NAMALWA (cell line): ENCODE measurements around the gene PASK.
A peak's percentile ranks its signal among the peaks of the same experiment; 100 is the strongest.
"Not testable (repeated sequence)": the region's sequence is repeated elsewhere in the genome, so short reads cannot be mapped to it uniquely, and the experiment has no call there.

Experiments
- DNase-seq: peaks from one replicate; pipeline ENCODE4 v3.0.0-alpha.2; 2015; ENCODE audit warnings: low spot score

PASK gene

DNA sequence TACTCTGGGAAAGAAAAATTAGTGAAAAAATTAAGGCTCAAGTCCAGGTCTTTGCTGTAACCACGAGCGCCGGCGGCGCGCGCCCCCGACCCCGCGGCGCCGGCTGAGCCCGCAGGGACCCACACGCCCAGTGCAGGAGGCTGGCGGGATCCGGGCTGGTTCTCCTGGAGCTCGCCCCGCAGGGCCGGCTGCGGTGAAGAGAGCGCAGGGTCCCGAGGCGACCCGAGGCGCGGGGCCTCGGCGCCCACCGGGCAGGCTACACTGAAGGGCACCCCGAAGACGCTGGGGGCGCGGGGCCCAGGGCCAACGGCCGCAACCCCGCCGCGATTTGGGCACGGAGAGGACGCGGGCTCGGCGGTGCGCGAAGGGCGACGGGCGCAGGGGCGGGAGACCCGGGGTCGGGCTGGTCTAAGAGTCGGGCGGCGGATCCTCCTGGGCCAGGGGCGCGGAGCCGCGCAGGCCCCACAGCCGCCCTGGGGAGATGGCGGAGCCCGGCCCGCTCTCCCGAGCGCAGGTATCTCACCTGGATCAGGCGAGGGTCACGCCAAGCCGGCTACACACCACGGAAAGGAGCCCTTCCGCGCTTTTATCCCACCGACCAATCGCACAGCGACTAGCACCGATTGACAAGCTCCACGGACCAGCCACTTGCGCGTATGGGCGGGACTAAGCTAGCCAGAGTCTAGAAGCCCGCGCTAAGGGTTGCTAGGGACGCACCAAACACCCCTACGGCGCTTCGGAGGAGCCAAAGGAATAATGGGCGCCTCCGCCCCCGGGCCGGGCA is at the start of gene PASK:
Gene PASK (minus strand): TSS at position 582 of the 784 bp plus-strand sequence. CDS start 6,440 bp downstream, outside the sequence.
- DNase-seq = peak; percentile 94

DNA sequence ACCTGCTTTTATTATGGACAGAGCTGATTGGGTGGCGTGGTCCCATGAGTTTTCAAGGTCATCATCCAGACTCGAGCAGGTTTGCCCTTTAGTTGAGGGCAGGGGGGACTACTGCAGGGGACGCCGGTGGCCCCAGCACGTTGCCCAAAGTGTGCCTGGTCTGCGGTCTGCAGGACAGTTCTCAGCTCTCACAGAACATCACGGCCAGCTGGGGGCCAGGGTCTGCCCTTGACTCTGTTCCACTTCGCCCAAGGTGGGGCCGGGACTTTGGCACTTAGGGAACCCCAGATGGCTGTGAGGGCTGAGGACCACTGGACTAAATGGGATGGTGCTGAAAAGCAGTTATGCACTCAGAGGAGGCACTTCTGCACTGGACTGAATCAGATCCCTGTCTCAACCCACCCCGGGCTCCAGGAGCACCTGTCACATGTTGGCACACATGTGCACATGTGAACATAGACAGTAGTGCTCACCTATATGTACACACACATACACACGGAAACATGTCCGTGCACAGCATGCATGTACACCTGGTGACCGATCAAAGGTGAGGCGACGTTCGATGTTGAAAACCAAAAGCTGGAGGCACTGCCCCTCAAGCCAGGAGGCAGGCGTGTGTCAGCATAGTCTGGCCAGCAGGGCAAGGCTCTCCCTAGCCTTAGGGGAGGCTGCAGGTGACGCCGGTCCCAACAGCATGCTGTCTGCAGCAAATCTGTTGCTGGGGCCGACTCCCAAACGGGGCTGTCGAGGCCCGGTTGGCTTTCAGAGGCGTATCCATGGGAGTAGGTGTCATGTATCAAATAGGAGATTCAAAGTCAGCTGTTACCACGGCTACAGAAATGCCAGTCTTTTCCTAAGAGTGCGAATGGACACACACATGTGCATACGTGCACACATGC is 49.4 kb upstream of the PASK start:
- no peak for DNase-seq

DNA sequence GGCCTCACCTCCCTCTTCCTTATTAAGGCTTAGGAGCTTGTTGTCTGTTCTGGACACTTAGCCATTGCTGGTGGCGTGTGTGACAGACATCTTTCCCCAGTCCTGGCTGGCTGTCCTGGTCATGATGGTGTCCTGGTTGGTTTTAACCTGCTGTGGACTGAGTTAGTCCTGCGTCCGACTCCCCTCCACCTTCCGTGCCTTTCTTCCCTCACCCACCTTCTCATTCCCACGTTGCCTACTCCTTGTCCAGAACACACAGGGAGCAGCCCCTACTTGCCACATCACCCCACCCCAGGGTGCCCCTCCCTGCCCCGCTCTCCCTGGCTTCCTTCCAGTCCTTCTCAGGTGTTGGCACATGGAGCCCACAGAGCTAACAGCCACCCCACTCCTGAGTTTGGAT is 48.7 kb upstream of the PASK start:
- no peak for DNase-seq

DNA sequence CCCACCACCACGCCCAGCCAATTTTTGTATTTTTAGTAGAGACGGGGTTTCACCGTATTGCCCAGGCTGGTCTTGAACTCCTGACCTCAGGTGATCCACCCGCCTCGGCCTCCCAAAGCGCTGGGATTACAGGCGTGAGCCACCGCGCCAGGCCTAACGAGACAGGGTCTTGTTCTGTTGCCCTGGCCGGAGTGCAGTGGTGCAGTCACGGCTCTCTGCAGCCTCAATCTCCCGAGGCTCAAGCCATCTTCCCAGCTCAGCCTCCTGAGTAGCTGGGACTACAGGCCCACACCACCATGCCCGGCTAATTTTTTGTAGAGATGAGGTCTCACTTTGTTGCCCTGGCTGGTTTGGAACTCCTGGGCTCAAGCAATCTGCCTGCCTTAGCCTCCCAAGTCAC is 48.0 kb upstream of the PASK start:
- DNase-seq = not testable (repeated sequence)

DNA sequence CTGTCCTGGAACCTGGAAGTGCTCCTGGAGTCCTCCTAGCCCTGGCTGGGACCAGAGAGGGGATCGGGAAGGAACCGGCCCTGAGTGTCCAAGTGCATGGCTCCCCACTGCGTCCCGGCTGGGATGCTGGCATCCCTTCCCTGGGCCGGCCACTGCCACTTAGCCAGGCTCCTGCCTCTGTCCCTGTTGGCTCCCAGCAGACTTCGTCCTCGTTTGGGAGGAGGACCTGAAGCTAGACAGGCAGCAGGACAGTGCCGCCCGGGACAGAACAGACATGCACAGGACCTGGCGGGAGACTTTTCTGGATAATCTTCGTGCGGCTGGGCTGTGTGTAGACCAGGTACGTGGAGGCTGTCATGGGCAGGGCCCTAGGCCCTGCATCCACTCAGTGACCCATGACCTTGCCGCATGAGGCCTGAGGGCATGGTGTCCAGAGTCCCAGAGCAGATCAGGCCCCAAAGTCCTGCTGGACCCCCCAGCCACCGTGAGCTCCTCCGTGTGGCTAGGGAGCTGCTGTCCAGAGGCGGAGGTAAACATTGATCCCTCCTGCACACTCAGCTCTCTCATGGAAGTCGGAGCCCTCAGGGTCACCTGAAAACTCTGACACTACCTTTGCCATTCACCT is 46.3 kb upstream of the PASK start:
- no peak for DNase-seq

DNA sequence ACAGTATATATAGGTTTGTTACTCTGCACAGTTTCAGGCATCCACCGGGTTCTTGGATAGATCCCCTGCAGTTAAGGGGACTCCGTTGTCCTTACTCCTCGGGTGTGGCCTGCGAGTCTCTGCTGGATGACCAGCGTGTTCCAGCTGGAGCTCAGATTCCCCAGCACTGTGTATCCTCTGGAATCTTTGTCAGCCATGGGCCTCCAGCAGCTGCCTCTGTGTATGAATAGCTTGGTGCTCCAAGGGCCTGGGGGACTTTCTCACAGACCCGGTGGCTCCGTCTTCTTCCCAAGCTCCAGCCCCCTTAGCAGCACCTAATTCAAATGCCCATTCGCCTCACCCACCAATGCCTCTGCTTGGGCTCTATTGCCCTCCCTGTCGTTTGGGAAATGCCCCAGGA is 45.5 kb upstream of the PASK start:
- no peak for DNase-seq

DNA sequence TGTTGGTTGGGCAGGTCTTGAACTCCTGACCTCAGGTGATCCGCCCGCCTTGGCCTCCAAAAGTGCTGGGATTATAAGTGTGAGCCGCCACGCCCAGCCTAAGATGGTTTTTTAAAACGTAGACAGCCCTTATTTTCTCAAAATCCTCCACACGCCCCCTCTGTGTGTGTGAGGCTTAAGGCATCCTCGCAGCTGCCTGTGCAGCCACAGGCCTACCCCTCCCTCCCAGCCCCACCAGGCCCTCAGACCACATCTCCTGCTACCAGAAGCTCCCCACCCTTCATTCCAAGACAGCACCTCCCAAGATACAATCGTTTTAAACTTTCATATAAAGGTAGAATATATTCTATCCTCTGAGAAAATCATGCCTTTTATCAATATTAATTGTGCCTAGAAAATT is 44.0 kb upstream of the PASK start:
- DNase-seq = no peak

DNA sequence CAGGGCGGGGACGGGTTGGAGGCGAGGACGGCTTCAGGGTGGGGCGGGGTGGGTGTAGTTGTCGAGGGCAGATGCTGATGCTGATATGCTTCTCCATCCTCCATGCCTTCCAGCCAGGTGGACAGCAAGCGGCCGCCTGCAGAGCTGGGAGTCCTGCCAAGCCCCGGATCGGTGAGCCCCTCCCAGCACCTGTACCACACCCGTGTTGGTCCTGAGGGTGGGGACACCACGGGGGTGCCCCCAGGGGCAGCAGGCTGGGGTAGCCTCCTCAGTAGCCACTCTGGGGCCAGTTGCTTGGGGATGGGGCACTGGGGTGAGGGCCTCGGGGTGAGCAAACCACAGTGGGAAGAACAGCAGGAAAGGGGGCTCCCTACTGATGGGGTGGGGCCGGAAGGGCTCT is 41.8 kb upstream of the PASK start:
- no peak for DNase-seq

DNA sequence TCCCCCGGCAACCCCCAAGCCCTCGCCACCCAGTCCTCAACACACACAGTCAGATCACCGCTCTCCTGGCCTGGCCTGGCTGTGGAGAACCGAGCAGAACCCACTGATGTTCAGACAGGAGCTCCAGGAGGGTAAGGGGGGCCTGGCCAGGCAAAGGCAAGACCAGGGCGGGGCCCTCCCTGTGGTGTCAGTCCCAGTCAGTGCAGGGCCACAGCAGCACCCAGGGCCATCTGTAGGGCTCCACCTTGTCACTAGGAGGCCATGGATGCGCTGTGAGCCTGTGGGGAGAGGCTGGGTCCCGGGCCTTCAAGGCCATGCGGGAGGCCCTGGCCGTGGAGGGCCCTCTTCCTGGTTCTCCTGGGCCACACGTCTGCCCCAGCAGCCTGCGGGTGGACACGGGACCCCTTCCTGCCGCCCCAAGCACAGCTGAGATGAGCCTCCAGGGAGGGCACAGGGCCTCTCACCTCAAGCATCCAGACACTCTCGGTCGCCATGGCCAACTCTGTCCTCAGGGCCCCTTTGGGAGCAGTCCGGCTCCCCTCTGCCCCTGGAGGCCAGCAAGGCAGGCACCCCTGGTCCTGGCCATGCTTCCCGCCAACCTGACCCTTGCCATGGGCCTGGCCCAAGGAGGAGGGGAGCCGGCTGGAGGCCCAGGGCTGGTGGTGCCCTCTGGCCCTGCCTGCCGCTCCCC is 41.2 kb upstream of the PASK start:
- no peak for DNase-seq

DNA sequence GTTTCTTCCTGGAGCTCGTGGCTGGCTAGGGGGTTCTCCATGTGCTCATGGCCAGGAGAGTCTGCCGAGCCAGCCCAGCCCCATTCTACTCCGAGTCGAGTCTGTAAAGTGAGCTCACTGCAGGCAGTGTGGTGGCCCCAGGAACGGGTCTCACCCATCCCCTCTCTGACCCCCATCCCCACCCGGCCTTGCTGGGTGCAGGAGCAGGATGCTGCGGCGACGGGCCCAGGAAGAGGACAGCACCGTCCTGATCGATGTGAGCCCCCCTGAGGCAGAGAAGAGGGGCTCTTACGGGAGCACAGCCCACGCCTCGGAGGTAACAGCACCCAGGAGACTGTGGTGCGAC is 40.6 kb upstream of the PASK start:
- no peak for DNase-seq

DNA sequence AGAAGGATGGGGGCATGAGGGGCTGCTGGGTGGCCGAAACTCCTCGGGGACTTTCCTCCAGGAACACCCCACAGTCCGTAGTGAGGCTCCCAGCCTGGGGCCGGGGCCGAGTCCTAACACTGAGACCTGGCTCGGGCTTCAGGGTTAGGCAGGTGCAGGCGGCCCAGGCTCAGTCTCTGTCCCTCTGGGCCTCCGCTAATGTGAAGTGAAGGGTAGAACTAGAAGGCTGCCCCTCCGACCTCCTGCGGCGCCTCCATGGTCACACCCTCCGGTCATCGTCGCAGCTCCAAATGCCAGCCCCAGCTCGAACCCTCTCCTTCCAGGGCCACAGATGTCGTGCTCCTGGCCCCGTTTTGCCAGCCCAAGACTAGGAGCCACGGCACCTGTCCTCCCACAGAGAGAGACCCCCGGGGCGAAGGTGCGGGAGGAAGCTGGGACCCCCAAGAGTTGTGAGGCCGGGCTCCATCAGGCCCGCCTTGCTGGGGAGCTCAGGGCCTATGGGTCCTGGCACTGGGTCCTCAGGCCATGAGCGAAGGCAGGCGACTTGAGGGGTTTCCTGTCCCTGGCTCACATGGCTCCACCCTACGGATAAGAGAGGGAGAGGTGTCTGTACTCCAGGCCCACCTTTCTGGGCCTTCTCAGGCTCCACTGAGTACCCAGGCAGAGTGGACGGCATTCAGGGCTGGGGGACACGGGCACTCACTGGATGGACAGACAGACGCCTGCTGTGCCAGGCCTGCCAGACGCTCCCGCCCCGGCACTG is 40.0 kb upstream of the PASK start:
- DNase-seq = no peak

DNA sequence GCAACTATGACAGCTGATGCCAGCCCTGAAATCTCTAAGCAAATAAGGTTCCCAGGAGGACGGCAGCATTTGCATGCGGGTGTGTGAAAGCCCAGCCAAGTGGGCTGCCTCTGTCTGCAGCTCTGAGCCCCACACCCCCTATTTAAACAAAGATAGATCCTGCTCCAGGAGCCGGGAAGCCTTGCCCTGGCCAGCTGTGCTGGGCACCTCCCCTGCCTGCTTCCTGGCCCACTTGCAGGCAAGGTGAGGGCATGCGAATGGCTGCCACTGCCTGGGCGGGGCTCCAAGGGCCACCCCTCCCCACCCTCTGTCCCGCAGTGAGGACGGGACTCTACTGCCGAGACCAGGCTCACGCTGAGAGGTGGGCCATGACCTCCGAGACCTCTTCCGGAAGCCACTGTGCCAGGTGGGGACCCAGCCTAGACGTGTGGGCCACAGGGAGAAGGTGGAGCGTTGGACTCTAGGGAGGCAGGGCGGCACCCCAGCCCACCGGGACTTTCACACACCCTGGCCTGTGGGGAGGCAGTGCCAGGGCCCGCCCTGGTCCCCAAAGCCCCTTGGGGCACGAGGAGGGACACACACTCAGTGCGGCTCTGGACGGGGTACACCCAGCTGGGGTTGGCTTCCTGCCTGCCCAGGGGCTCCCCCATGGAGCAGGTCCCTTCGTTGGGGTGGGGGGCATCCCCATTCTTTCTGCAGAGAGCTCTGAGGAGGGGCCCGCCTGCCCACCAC is 39.3 kb upstream of the PASK start, which contains the start of gene ANO7:
Gene ANO7 (plus strand): TSS at position 317 of the 732 bp plus-strand sequence. CDS start 1,387 bp downstream, outside the sequence.
- peak; percentile 34 for DNase-seq

DNA sequence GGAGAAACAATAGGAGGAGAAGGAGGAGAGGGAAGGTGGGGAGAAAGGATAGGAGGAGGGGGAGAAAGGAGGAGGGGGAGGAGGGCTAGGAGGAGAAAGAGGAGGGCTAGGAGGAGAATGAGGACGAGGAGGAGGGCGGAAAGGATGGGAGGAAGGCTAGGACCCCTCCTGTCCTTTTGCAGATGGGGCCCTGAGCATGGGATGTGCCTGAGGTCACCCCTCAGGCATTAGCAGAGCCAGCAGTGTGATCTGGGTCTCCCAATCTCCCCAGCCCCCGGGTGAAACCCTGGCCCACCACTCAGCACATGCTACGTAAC is 38.6 kb upstream of the PASK start:
- DNase-seq = no peak

DNA sequence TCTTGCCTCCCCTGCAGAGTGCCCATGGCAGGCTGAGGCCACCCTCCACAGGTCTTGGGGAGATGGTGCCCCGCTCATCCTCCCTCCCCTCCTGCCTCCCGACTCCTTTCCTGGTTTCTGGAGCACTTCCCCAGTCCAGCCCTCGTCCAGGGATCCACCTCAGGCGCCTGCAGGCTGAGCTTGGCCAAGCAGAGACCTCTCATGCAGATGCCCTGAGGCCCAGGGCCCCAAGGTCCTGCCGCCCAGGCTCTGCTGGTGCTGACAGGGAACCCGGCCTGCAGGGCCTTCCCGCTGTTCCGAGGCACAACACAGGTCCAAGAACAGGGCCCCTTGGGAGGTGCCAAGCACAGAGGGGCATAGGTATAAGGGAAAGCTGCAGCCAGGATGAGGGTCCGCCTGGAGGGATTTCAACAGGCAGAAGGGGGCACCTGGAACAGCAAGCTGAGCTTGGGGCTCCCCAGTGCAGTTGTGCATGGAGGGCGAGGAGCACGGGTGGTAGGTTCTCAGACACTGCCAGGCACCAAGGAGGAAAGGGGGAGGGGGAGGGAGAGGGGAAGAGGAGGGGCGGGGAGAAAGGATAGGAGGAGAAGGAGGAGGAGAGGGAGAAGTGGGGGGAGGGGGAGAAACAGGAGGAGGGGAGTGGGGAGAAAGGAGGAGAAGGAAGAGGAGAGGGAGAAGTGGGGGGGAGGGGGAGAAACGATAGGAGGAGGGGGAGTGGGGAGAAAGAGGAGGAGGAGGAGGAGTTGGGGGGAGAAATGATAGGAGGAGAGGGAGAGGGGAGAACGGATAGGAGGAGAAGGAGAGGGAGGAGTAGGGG is 38.0 kb upstream of the PASK start:
- no peak for DNase-seq

DNA sequence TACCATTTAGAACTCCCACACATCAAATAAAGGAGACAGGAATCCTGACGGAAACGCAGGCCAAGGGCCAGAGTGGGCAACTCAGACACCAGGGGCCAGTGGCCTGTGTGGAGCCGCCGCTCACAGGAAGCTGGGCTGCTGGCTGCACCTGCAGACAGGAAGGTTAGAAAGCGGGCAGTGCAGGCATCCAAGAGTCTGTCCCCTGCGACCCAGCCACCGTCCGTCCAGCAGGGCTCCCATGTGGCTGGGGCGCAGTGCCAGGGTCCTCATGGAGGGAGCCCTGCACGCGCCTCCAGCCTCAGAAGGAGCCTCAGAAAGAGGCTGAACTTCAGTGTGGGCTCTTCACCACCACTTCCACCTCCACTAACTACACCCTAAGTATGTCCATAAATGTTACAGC is 36.7 kb upstream of the PASK start:
- no peak for DNase-seq

DNA sequence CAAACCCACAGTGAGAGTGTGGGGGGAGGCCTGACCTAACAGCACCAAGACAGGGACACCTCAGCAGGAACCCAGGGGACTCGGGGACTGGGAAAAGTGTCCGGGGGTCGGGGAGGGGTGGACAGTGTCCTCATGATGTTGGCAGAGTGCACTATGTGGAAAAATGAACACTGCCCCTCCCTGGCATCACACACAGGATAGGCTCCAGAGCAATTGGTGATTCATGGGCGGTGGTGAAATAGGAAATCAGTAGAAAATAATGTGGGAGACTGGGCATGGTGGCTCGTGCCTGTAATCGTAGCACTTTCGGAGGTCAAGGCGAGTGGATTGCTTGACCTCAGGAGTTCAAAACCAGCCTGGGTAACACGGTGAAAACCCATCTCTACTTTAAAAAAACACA is 35.6 kb upstream of the PASK start:
- no peak for DNase-seq

DNA sequence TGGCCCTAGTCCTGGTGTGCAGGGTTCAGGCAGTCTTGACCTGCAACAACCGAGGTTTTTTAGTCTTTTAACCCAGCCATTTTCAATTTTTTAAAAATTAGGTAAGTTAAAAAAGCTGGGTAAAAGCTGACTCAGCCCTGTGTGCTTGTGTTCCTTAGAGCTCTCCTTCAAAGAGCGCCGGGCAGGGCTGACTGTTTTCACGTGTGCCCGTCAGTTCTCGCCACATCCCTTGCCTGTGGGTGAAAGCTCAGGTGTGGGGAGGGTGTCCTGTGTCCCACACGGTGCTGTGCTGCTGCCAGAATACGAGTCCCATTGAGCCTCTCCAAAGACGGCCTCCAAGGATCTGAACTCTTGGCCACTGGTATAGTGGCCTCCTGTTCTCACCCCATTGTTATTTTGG is 33.9 kb upstream of the PASK start:
- DNase-seq = no peak

DNA sequence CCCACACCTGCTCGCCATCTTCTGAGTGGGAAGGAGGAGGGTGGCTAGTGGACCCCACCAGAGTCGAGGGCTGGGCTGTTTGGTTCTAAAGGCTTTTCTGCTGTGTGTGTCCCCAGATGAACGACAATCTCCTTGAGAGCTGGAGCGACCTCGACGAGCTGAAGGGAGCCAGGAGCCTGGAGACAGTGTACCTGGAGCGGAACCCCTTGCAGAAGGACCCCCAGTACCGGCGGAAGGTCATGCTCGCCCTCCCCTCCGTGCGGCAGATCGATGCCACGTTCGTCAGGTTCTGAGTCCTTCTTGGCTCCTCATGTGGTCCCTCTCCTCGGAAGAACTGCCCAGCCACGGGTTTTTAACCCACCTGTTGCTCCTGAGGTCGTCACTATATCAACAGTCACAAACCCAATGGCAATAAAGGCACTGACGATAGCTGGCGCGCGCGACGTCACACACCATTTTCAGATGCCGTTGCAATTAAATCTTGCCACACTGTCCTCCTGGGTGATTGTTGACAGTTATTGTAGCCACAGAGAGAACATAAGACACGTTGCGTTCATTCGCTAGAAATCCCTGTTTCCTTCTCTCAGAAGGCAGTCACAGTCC is 33.4 kb upstream of the PASK start:
- no peak for DNase-seq

DNA sequence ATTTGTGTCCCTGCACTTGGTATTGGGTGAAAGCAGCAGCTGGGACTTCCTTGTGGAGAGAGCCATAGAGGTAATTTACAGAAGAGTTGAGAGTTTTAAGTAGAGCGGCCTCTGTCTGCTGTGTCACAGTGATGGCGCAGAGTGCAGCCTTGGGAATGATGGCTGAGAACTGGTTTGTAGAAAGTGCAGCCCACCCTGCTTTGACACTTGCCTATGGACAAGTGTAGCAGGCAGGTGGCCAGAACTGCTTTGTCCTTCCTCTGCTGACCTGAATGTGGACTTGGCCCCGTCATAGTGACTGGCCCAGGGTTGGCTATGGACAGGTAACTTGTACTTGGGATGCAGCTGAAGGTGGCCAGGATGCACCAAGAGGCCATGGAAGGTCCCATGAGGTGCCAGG is 32.9 kb upstream of the PASK start:
- no peak for DNase-seq

DNA sequence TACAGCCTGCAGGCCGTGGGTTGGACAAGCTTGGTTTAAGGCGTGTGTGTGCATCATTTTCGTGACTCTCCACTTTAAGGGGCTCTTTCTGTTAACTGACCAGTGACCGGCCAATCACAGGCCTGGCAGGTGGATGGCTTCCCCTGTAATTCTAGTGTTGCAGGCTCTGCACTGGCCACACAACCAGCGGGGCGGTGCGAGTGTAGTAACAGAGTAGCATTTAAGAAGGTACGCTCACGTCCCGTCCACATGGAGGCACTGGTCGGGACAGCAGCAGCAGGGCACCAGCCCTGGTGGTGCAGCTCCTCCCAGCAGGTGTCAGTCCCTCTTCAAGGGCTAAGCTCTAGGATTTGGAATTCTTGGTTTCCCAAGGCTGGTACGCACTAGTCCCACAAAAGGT is 31.2 kb upstream of the PASK start:
- no peak for DNase-seq
